DND-41 (cell line): ENCODE results near the gene OR56A3.

Experiments used
- ATAC-seq: fragments of 200-7000 bp; cut with Tn5 transposase; 3 replicates; pipeline ENCODE4 v1.9.1; 2021; ENCODE audit warnings: low read depth; ENCODE audit not compliant: insufficient read depth
- DNase-seq: peaks from one replicate; pipeline ENCODE4 v3.0.0-alpha.2; 2020
- H2AFZ ChIP-seq: 2 replicates; pipeline ENCODE4 v1.6.0; 2012; ENCODE audit warnings: low read depth, low read length
- H3K27ac ChIP-seq: 2 replicates; pipeline ENCODE4 v1.5.1; 2012; ENCODE audit warnings: low read length, inconsistent platforms
- H3K27me3 ChIP-seq: fragments of 200-600 bp; sonication (generic); 2 replicates; pipeline ENCODE4 v1.6.0; 2012; ENCODE audit warnings: low read length, mild to moderate bottlenecking, inconsistent platforms; ENCODE audit not compliant: insufficient read depth, poor library complexity
- H3K36me3 ChIP-seq: 2 replicates; pipeline ENCODE4 v1.5.1; 2012; ENCODE audit warnings: low read length, inconsistent platforms; ENCODE audit not compliant: insufficient read depth
- H3K4me1 ChIP-seq: 2 replicates; pipeline ENCODE4 v1.5.1; 2012; ENCODE audit warnings: mild to moderate bottlenecking, low read length; ENCODE audit not compliant: insufficient read depth
- H3K4me2 ChIP-seq: 2 replicates; pipeline ENCODE4 v1.6.0; 2012; ENCODE audit warnings: mild to moderate bottlenecking, moderate library complexity, low read length, inconsistent platforms; ENCODE audit not compliant: insufficient read depth
- H3K4me3 ChIP-seq, 2 experiments: fragments of 200-600 bp in 1 of 2; shearing (Covaris generic) in 1 of 2; 2 replicates each; pipeline ENCODE4 v1.5.1; 2012 to 2016; ENCODE audit warnings: inconsistent platforms in 2 of 2, low read length in 2 of 2, mild to moderate bottlenecking in 2 of 2, low read depth in 1 of 2, moderate library complexity in 1 of 2
- H3K79me2 ChIP-seq: 2 replicates; pipeline ENCODE4 v1.6.0; 2012; ENCODE audit warnings: low read length, inconsistent platforms; ENCODE audit not compliant: insufficient read depth
- H3K9ac ChIP-seq: 2 replicates; pipeline ENCODE4 v1.6.0; 2012; ENCODE audit warnings: low read depth, mild to moderate bottlenecking, inconsistent platforms, low read length, moderate library complexity
- H3K9me3 ChIP-seq: 2 replicates; pipeline ENCODE4 v1.5.1; 2012; ENCODE audit warnings: low read length, moderate library complexity, mild to moderate bottlenecking, inconsistent platforms; ENCODE audit not compliant: insufficient read depth, severe bottlenecking
- H4K20me1 ChIP-seq: 2 replicates; pipeline ENCODE4 v1.6.0; 2012; ENCODE audit warnings: low read length; ENCODE audit not compliant: insufficient read depth
- EZH2 ChIP-seq: IDR thresholded peaks from 3 replicates; pipeline ENCODE4 v1.6.1; 2012; ENCODE audit warnings: borderline replicate concordance, low read depth, mild to moderate bottlenecking, moderate library complexity, low read length, inconsistent platforms; ENCODE audit not compliant: severe bottlenecking
- TF ChIP-seq, protein P1 (sequence below): IDR thresholded peaks from 2 replicates; pipeline ENCODE4 v1.5.1; 2012; ENCODE audit warnings: borderline replicate concordance, low read length, moderate library complexity, mild to moderate bottlenecking; ENCODE audit not compliant: poor library complexity, severe bottlenecking; ENCODE audit errors: extremely low read depth

OR56A3 gene

DNA sequence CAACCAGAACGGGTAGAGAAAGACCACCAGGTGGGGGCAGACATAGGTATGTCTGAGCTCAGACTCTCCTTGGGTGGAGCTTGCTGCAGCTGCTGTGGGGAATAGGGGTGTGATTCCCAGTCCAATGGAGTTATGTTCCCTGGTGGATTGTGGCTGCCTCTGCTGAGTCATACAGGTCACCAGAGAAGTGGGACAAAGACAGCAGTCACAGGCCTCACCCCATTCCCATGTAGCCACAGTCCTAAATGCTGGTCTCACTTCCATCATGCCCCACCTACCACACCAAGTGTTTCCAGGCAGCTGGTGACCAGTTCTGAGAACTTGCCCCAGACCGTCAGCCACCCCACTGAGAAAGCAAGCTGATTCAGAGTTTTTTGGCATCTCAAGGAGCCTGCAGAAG is 31.5 kb upstream of the OR56A3 start:
- no peaks in the 10 kb centered on the region for H3K36me3 ChIP-seq
- H3K27ac ChIP-seq = no peak overlapping the region
- H2AFZ ChIP-seq = no peak overlapping the region
- no peak for TF ChIP-seq EZH2
- H3K79me2 ChIP-seq = no peaks in the 10 kb centered on the region
- H3K4me3 ChIP-seq = no peak overlapping the region
- DNase-seq (no peak), ATAC-seq (no peak)
- no peaks in the 10 kb centered on the region for H3K9me3 ChIP-seq
- H3K27me3 ChIP-seq = no peaks in the 10 kb centered on the region
- no peaks in the 10 kb centered on the region for H4K20me1 ChIP-seq
- no peak overlapping the region for H3K4me2 ChIP-seq
- H3K9ac ChIP-seq = no peak overlapping the region
- H3K4me1 ChIP-seq = no peaks in the 10 kb centered on the region

DNA sequence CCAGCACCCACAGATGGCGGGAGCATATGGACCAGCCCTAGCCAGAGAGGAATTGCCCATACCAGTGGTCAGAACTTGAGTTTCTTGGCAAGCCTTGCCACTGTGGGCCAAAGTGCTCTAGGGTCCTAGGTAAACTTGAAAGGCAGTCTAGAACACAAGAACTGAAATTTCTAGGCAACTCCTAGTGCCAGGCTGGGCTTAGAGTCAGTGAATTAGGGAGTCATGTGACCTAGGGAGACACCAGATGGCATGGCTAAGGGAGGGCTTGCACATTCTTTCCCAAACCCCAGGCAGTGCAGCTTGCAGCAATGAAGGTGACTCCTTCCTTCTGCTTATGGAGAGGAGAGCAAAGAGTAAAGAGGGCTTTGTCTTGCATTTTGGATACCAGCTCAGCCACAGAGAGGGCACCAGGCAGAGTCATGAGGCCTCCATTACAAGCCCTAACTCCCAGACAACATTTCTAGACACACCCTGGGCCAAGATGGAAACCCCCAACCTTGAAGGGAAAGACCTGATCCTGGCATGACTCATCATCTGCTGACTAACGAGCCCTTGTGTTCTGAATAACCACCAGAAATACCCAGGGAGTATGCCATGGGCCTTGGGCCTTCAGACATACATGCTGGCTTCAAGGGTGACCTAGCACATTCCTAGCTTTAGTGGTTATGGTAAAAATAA is 19.2 kb upstream of the OR56A3 start:
- Histone ChIP-seq H3K9ac (no peak overlapping the region), H3K36me3 (no peaks in the 10 kb centered on the region), H3K4me1 (no peaks in the 10 kb centered on the region), H3K79me2 (no peaks in the 10 kb centered on the region), H3K4me2 (no peak overlapping the region), H3K4me3 (no peak overlapping the region), H4K20me1 (no peaks in the 10 kb centered on the region), H3K9me3 (no peaks in the 10 kb centered on the region), H3K27me3 (no peaks in the 10 kb centered on the region), H3K27ac (no peak overlapping the region), H2AFZ (no peak overlapping the region)
- DNase-seq (no peak), ATAC-seq (no peak)
- TF ChIP-seq, protein P1, sequence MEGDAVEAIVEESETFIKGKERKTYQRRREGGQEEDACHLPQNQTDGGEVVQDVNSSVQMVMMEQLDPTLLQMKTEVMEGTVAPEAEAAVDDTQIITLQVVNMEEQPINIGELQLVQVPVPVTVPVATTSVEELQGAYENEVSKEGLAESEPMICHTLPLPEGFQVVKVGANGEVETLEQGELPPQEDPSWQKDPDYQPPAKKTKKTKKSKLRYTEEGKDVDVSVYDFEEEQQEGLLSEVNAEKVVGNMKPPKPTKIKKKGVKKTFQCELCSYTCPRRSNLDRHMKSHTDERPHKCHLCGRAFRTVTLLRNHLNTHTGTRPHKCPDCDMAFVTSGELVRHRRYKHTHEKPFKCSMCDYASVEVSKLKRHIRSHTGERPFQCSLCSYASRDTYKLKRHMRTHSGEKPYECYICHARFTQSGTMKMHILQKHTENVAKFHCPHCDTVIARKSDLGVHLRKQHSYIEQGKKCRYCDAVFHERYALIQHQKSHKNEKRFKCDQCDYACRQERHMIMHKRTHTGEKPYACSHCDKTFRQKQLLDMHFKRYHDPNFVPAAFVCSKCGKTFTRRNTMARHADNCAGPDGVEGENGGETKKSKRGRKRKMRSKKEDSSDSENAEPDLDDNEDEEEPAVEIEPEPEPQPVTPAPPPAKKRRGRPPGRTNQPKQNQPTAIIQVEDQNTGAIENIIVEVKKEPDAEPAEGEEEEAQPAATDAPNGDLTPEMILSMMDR = no peak
- no peak for TF ChIP-seq EZH2

DNA sequence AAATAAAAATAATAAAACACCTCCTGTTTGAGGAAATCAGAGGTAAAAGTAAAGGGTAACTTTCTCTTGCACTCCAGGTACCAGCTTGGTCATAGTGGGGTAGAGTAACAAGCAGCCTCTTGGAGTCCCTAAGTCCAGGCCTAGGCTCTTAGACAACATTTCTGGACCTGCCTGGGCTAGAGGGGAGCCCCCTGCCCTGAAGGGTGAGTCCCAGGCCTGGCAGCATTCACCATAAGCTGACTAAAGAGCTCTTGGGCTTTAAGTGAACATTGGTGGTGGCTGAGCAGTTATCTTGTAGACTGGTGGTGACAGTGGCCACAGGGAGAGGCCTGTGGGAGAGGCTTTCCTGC is 18.6 kb upstream of the OR56A3 start:
- Histone ChIP-seq H3K36me3 (no peaks in the 10 kb centered on the region), H3K27ac (no peak overlapping the region), H2AFZ (no peak overlapping the region), H3K79me2 (no peaks in the 10 kb centered on the region), H3K9me3 (no peaks in the 10 kb centered on the region), H3K4me2 (no peak overlapping the region), H3K4me1 (no peaks in the 10 kb centered on the region), H3K27me3 (no peaks in the 10 kb centered on the region), H4K20me1 (no peaks in the 10 kb centered on the region), H3K4me3 (no peak overlapping the region), H3K9ac (no peak overlapping the region)
- TF ChIP-seq, protein P1 = no peak
- TF ChIP-seq EZH2 = no peak
- no peak for DNase-seq
- ATAC-seq = no peak

DNA sequence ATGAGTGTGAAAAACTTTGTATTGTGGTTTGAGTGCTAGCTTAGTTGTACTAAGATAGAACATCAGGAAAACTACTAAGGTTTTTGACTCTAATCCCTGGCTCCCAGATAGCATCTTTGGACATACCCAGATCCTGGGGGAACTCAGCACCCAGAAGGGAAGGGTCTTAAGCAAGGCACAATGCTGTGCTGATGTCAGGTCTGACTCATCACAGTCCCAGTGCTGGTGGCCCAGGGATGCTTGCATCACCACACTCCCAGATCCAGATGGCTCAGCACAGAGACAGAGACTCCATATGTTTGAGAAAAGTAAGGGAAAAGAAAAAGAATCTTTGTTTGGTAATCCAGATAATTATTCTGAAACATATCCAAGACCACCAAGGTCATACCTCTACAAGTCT is 18.3 kb upstream of the OR56A3 start:
- TF ChIP-seq EZH2 = no peak

More for the DNA sequence above, 18.3 kb upstream of the OR56A3 start:
- Histone ChIP-seq H4K20me1 (no peaks in the 10 kb centered on the region), H3K4me1 (no peaks in the 10 kb centered on the region), H3K4me2 (no peak overlapping the region), H3K79me2 (no peaks in the 10 kb centered on the region), H3K4me3 (no peak overlapping the region), H3K27ac (no peak overlapping the region), H2AFZ (no peak overlapping the region), H3K27me3 (no peaks in the 10 kb centered on the region), H3K9me3 (no peaks in the 10 kb centered on the region), H3K9ac (no peak overlapping the region), H3K36me3 (no peaks in the 10 kb centered on the region)
- ATAC-seq = no peak
- DNase-seq = no peak
